Gastrocnemius medialis (tissue), 4 donors: ENCODE results near the gene CTCFL.

ENCODE experiments used
- POLR2A ChIP-seq, 2 donors: fragments of 450-650 bp; IDR thresholded peaks; one replicate each; pipeline ENCODE4 v1.6.1; 2017; ENCODE audit warnings: antibody characterized with exemption in 2 of 2, mild to moderate bottlenecking in 2 of 2, moderate library complexity in 2 of 2
- TF ChIP-seq, protein P1 (sequence below), 5 experiments: fragments of 450-650 bp in 3 of 5; fragments of 200-600 bp in 2 of 5; sonication (generic) in 2 of 5; IDR thresholded peaks in 4 of 5; conservative IDR thresholded peaks in 1 of 5; 1 replicate in 4 of 5; 2 replicates in 1 of 5; pipeline ENCODE4 v1.5.1; 2016 to 2019; ENCODE audit warnings: antibody characterized with exemption in 5 of 5, mild to moderate bottlenecking in 3 of 5, moderate library complexity in 3 of 5

- TF ChIP-seq, protein P1, sequence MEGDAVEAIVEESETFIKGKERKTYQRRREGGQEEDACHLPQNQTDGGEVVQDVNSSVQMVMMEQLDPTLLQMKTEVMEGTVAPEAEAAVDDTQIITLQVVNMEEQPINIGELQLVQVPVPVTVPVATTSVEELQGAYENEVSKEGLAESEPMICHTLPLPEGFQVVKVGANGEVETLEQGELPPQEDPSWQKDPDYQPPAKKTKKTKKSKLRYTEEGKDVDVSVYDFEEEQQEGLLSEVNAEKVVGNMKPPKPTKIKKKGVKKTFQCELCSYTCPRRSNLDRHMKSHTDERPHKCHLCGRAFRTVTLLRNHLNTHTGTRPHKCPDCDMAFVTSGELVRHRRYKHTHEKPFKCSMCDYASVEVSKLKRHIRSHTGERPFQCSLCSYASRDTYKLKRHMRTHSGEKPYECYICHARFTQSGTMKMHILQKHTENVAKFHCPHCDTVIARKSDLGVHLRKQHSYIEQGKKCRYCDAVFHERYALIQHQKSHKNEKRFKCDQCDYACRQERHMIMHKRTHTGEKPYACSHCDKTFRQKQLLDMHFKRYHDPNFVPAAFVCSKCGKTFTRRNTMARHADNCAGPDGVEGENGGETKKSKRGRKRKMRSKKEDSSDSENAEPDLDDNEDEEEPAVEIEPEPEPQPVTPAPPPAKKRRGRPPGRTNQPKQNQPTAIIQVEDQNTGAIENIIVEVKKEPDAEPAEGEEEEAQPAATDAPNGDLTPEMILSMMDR (IDR thresholded peaks at IDR 0.05 in 4 of 5, conservative IDR thresholded peaks at IDR 0.05 in 1 of 5), result no peak
- TF ChIP-seq POLR2A (IDR thresholded peaks at IDR 0.05), result no peak
Observed at GRCh38 chr20:57573894-57574293, 49.0 kb upstream of the CTCFL start.
